Hematopoietic multipotent progenitor cell treated with erythropoietin and hydrocortisone succinate and interleukin-3 and kit ligand, for 8 days (in vitro differentiated cells): ENCODE measurements around the gene SEC16A.
A peak's percentile ranks its signal among the peaks of the same experiment; 100 is the strongest.

ENCODE experiments used
- DNase-seq: peaks from one replicate; pipeline ENCODE4 v3.0.0-alpha.2; 2015

The SEC16A gene

GRCh38 chr9:136517012-136517743 lies 34.3 kb upstream of the SEC16A start:
- DNase-seq, result no peak

GRCh38 chr9:136516191-136516654 lies 33.4 kb upstream of the SEC16A start:
- no peak for DNase-seq

GRCh38 chr9:136515276-136515675 lies 32.4 kb upstream of the SEC16A start:
- DNase-seq, result no peak

GRCh38 chr9:136514022-136514714 lies 31.3 kb upstream of the SEC16A start:
- DNase-seq, result no peak

- DNase-seq, result no peak
These were observed 30.4 kb upstream of the SEC16A start for GRCh38 chr9:136513191-136513590.

- DNase-seq, result no peak
These were observed 29.8 kb upstream of the SEC16A start for GRCh38 chr9:136512651-136513071.

GRCh38 chr9:136511670-136512592 lies 29.1 kb upstream of the SEC16A start:
- peak; percentile 30 for DNase-seq

- no peak for DNase-seq
These were observed 28.4 kb upstream of the SEC16A start for GRCh38 chr9:136511144-136511669.

GRCh38 chr9:136510561-136510960 lies 27.7 kb upstream of the SEC16A start:
- DNase-seq, result no peak

GRCh38 chr9:136509549-136509948 lies 26.7 kb upstream of the SEC16A start:
- no peak for DNase-seq

GRCh38 chr9:136508729-136509500 lies 26.1 kb upstream of the SEC16A start:
- DNase-seq, result no peak

- no peak for DNase-seq
These were observed 25.1 kb upstream of the SEC16A start for GRCh38 chr9:136507992-136508375.

GRCh38 chr9:136507221-136507991 lies 24.6 kb upstream of the SEC16A start:
- DNase-seq, result no peak

- no peak for DNase-seq
These were observed 23.6 kb upstream of the SEC16A start for GRCh38 chr9:136506425-136506824.

- DNase-seq, result no peak
These were observed 22.9 kb upstream of the SEC16A start for GRCh38 chr9:136505406-136506403.

GRCh38 chr9:136504512-136505348 lies 21.9 kb upstream of the SEC16A start:
- no peak for DNase-seq

- DNase-seq, result no peak
These were observed 20.2 kb upstream of the SEC16A start for GRCh38 chr9:136502940-136503550.

GRCh38 chr9:136502196-136502595 lies 19.4 kb upstream of the SEC16A start:
- DNase-seq, result no peak

- DNase-seq, result no peak
These were observed 18.8 kb upstream of the SEC16A start for GRCh38 chr9:136501686-136502085.
